Neuronal stem cell (in vitro differentiated cells): ENCODE data around the gene MYH6.
A peak's percentile ranks its signal among the peaks of the same experiment; 100 is the strongest.

ENCODE experiments used
- DNase-seq: peaks from one replicate; pipeline ENCODE4 v3.0.0-alpha.2; 2013; ENCODE audit warnings: low spot score
- H2AFZ ChIP-seq: one replicate; pipeline ENCODE4 v1.6.1; 2013; ENCODE audit warnings: mild to moderate bottlenecking, low read length, inconsistent platforms
- H2AK5ac ChIP-seq: 2 replicates; pipeline ENCODE4 v1.6.1; 2013; ENCODE audit warnings: low read depth, mild to moderate bottlenecking, inconsistent platforms, low read length, moderate library complexity, mixed read lengths
- H2BK120ac ChIP-seq: 2 replicates; pipeline ENCODE4 v1.6.1; 2013; ENCODE audit warnings: low read depth, mild to moderate bottlenecking, inconsistent platforms, low read length, moderate library complexity, mixed read lengths
- H2BK12ac ChIP-seq: one replicate; pipeline ENCODE4 v1.6.1; 2013; ENCODE audit warnings: low read length, inconsistent platforms
- H2BK15ac ChIP-seq: 2 replicates; pipeline ENCODE4 v1.6.1; 2013; ENCODE audit warnings: mild to moderate bottlenecking, low read length, inconsistent platforms, mixed read lengths
- H2BK5ac ChIP-seq: one replicate; pipeline ENCODE4 v1.6.1; 2013; ENCODE audit warnings: inconsistent platforms, mild to moderate bottlenecking, low read length, moderate library complexity
- H3K14ac ChIP-seq: one replicate; pipeline ENCODE4 v1.6.1; 2013; ENCODE audit warnings: low read length, inconsistent platforms
- H3K18ac ChIP-seq: 2 replicates; pipeline ENCODE4 v1.6.1; 2013; ENCODE audit warnings: low read length, inconsistent platforms
- H3K23ac ChIP-seq: 2 replicates; pipeline ENCODE4 v1.6.1; 2013; ENCODE audit warnings: low read depth, mild to moderate bottlenecking, mixed read lengths, low read length, inconsistent platforms; ENCODE audit not compliant: poor library complexity
- H3K27ac ChIP-seq: replicated peaks from 3 replicates; pipeline ENCODE4 v1.5.1; 2013; ENCODE audit warnings: low read length, inconsistent platforms
- H3K27me3 ChIP-seq, 3 experiments: 2 replicates each; pipeline ENCODE4 v1.6.1; 2013; ENCODE audit warnings: low read length in 3 of 3, mild to moderate bottlenecking in 2 of 3, inconsistent platforms in 1 of 3, low read depth in 1 of 3, mixed read lengths in 1 of 3, moderate library complexity in 1 of 3; ENCODE audit not compliant: control insufficient read depth in 3 of 3, insufficient read depth in 3 of 3
- H3K36me3 ChIP-seq, 2 donors: replicated peaks in 1 of 2; 2 replicates each; pipeline ENCODE4 v1.6.1; 2013; ENCODE audit warnings: low read length in 2 of 2; ENCODE audit not compliant: control insufficient read depth in 2 of 2, insufficient read depth in 2 of 2
- H3K4ac ChIP-seq: 2 replicates; pipeline ENCODE4 v1.6.1; 2013; ENCODE audit warnings: inconsistent platforms, mild to moderate bottlenecking, low read length, moderate library complexity
- H3K4me1 ChIP-seq, 2 donors: 1 replicate in 1 of 2; 2 replicates in 1 of 2; pipeline ENCODE4 v1.6.1; 2013; ENCODE audit warnings: low read length in 2 of 2, low read depth in 1 of 2; ENCODE audit not compliant: control insufficient read depth in 2 of 2, insufficient read depth in 1 of 2
- H3K4me2 ChIP-seq: one replicate; pipeline ENCODE4 v1.6.1; 2013; ENCODE audit warnings: mild to moderate bottlenecking, low read length, inconsistent platforms; ENCODE audit not compliant: insufficient read depth, poor library complexity, severe bottlenecking
- H3K4me3 ChIP-seq, 2 donors: 2 replicates each; pipeline ENCODE4 v1.5.1; 2013; ENCODE audit warnings: low read length in 2 of 2, mild to moderate bottlenecking in 2 of 2, inconsistent platforms in 1 of 2, moderate library complexity in 1 of 2
- H3K79me1 ChIP-seq: one replicate; pipeline ENCODE4 v1.6.1; 2013; ENCODE audit warnings: low read depth, mild to moderate bottlenecking, inconsistent platforms, low read length, moderate library complexity
- H3K9ac ChIP-seq: one replicate; pipeline ENCODE4 v1.6.1; 2013; ENCODE audit warnings: mild to moderate bottlenecking, low read depth, low read length, inconsistent platforms; ENCODE audit not compliant: poor library complexity
- H3K9me3 ChIP-seq, 2 donors: replicated peaks in 1 of 2; 2 replicates each; pipeline versions ENCODE3 to v1.6.1; 2013; ENCODE audit warnings: low read length in 2 of 2, mild to moderate bottlenecking in 2 of 2, inconsistent platforms in 1 of 2, low read depth in 1 of 2, mixed read lengths in 1 of 2, moderate library complexity in 1 of 2; ENCODE audit not compliant: control insufficient read depth in 2 of 2, insufficient read depth in 1 of 2
- H4K8ac ChIP-seq: one replicate; pipeline ENCODE4 v1.6.1; 2013; ENCODE audit warnings: low read depth, mild to moderate bottlenecking, inconsistent platforms, low read length, moderate library complexity
- H4K91ac ChIP-seq: one replicate; pipeline ENCODE4 v1.6.1; 2013; ENCODE audit warnings: low read length, low read depth, mild to moderate bottlenecking, inconsistent platforms; ENCODE audit not compliant: poor library complexity
- WGBS, 2 donors: extraction: QIAGEN DNeasy Blood & Tissue Kit; methylation state at CpG; one replicate each; pipeline ENCODE4 v1.1.7; 2013; ENCODE audit warnings: missing lambda C conversion rate in 2 of 2, mixed read lengths in 1 of 2; ENCODE audit not compliant: insufficient read length in 2 of 2, insufficient replicate concordance in 1 of 2; ENCODE audit errors: extremely low coverage in 2 of 2; 5-methylcytosine and 5-hydroxymethylcytosine counted together

Gene MYH6

DNA sequence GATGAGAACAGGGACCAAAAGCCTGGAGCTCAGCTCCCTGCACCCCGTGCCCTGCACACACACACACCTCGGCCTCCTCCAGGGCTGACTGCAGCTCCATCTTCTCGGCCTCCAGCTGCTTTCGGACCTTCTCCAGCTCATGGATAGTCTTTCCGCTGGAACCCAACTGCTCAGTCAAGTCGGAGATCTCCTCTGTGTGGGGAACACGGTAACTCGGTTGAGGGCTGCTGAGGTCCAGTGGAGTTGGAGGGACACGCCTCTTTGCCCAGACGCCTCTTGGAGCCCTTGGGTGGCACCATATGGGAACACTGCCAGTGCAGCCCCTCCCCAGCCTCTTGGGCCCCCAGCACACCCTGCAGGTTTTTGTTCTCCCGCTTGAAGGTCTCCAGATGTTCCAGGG, 8.7 kb upstream of the MYH6 start:
- no peak for DNase-seq
- no peak overlapping the region for H3K14ac ChIP-seq
- H3K4ac ChIP-seq, result no peak overlapping the region
- no peak overlapping the region for H3K4me2 ChIP-seq
- no peak overlapping the region for H2BK120ac ChIP-seq
- no peak overlapping the region for H3K9ac ChIP-seq
- H3K4me1 ChIP-seq, result peaks cover 0 to 2% of the 10 kb centered on the region in 2 donors
- no peak overlapping the region for H4K91ac ChIP-seq
- H2AFZ ChIP-seq, result no peak overlapping the region
- no peak overlapping the region for H3K27ac ChIP-seq
- H3K79me1 ChIP-seq, result no peaks in the 10 kb centered on the region
- no peak overlapping the region for H4K8ac ChIP-seq
- H3K27me3 ChIP-seq, result peaks cover 0 to 24% (median 0%) of the 10 kb centered on the region in 3 experiments
- peak overlapping the region; percentile 81 for H2AK5ac ChIP-seq
- no peak overlapping the region for H3K23ac ChIP-seq
- no CpG with 5 or more reads among the region's 11 CpGs for WGBS, 2 donors
- peak overlapping the region; percentile 55 for H2BK15ac ChIP-seq
- H3K4me3 ChIP-seq, result no peak overlapping the region
- peaks cover 0 to 4% of the 10 kb centered on the region in 2 donors for H3K9me3 ChIP-seq
- no peaks in the 10 kb centered on the region for H3K36me3 ChIP-seq
- peak overlapping the region; percentile 13 for H3K18ac ChIP-seq
- peak overlapping the region; percentile 0 for H2BK12ac ChIP-seq
- no peak overlapping the region for H2BK5ac ChIP-seq

DNA sequence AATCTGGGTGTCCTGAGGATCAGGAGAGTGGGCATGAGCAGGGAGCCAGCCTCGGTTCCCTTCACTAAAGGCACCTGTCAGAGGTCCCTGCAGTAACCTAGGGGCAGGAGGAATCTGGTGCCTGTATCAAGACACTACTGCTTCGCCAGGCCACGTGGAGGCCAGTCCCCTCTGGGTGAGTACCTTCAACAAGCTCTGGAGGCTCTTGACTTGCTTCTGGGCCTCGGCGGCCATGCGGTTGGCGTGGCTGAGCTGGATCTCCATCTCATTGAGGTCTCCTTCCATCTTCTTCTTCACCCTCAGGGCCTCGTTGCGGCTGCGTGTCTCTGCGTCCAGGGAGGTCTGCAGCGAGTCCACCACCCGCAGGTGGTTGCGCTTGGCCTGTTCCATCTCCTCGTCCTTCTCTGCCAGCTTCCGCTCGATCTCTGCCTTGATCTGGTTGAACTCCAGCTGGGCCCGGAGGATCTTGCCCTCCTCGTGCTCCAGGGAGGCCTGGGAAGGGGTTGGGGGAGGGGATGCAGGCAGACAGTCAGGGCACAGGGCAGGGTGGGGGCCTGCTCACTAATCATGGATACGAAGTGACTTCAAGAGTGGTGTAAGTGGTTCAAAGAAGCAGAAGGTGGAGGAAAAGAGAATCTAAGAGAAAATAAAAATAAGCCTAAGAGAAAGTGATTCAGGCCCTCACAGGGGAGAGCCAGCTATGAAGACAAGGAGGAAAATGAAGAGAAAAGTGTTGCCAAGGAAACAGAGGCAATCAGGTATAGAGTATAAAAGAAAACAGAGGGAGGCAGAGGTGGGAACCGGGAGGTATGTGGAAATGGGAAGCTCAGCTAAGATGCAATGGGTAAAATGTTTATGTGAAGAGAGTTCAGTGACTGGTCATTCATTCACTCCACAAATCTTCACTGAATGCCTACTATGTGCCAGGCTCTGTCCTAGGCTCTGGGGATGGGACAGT, 8.0 kb upstream of the MYH6 start:
- peaks cover 0 to 4% of the 10 kb centered on the region in 2 donors for H3K9me3 ChIP-seq
- DNase-seq, result no peak
- H3K79me1 ChIP-seq, result no peaks in the 10 kb centered on the region
- no peak overlapping the region for H3K4ac ChIP-seq
- no peak overlapping the region for H2BK5ac ChIP-seq
- WGBS, 2 donors, result no CpG with 5 or more reads among the region's 21 CpGs
- peak overlapping the region; percentile 38 for H3K18ac ChIP-seq
- H3K4me3 ChIP-seq, result no peak overlapping the region
- H3K23ac ChIP-seq, result peak overlapping the region; percentile 43
- no peak overlapping the region for H4K91ac ChIP-seq
- H2BK12ac ChIP-seq, result peak overlapping the region; percentile 58
- H2BK15ac ChIP-seq, result no peak overlapping the region
- no peaks in the 10 kb centered on the region for H3K36me3 ChIP-seq
- H2AFZ ChIP-seq, result no peak overlapping the region
- H2BK120ac ChIP-seq, result no peak overlapping the region
- H2AK5ac ChIP-seq, result peak overlapping the region; percentile 81
- peaks cover 2 to 5% of the 10 kb centered on the region in 2 donors for H3K4me1 ChIP-seq
- no peak overlapping the region for H3K4me2 ChIP-seq
- H3K27ac ChIP-seq, result no peak overlapping the region
- H3K9ac ChIP-seq, result no peak overlapping the region
- no peak overlapping the region for H4K8ac ChIP-seq
- peak overlapping the region; percentile 21 for H3K14ac ChIP-seq
- peaks cover 0 to 24% (median 0%) of the 10 kb centered on the region in 3 experiments for H3K27me3 ChIP-seq

DNA sequence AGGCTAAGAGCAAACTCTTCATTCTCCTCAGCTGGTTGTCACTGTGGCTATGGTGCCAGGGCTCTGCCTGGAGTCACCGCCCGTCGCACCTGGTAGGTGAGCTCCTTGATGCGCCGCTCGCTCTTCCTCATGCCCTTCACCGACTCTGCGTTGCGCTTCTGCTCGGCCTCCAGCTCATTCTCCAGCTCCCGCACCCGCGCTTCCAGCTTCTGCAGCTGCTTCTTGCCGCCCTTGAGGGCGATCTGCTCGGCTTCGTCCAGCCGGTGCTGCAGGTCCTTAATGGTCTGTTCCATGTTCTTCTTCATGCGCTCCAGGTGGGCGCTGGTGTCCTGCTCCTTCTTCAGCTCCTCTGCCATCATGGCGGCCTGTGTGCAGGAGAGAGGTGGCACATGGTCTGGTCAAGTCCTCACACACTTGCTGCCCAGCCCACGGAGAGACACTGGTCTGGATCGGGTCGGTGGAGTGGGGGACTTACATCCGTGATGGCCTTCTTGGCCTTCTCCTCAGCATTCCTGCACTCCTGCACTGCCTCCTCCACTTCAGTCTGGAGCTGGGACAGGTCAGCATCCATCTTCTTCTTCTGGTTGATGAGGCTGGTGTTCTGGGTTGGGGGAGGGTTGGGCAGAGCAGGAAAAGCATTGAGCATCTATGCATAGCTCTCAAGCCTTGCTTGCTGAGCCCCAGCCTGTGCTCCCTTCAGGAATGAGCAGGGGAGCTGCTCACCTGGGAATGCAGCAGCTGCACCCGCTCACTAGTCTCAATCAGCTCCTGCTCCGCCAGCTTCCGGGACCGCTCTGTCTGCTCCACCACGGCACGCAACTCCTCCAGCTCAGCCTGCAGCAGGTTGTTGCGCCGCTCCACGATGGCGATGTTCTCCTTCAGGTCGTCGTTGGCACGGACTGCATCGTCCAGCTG, 7.1 kb upstream of the MYH6 start:
- Histone ChIP-seq H3K4me1 (peaks cover 1 to 5% of the 10 kb centered on the region in 2 donors), H3K27ac (no peak overlapping the region), H3K9me3 (peaks cover 0 to 2% of the 10 kb centered on the region in 2 donors), H3K36me3 (no peaks in the 10 kb centered on the region), H2BK120ac (no peak overlapping the region), H2AK5ac (peak overlapping the region; percentile 28), H4K91ac (no peak overlapping the region), H3K27me3 (peaks cover 0 to 20% (median 0%) of the 10 kb centered on the region in 3 experiments), H3K79me1 (no peaks in the 10 kb centered on the region), H3K9ac (no peak overlapping the region), H2BK12ac (no peak overlapping the region), H2AFZ (no peak overlapping the region), H3K4ac (no peak overlapping the region), H3K14ac (no peak overlapping the region), H2BK5ac (peak overlapping the region; percentile 36), H3K4me2 (no peak overlapping the region), H3K18ac (peak overlapping the region; percentile 38), H2BK15ac (no peak overlapping the region), H4K8ac (no peak overlapping the region), H3K23ac (peak overlapping the region; percentile 43), H3K4me3 (peak overlapping the region in 1 of 2 donors; percentile 36)
- WGBS, 2 donors, result no CpG with 5 or more reads among the region's 39 CpGs
- DNase-seq, result no peak
